RWPE2 (cell line): ENCODE results near the gene CDH2.

Experiments used
- ATAC-seq: fragments of 200-7000 bp; cut with Tn5 transposase; 3 replicates; pipeline ENCODE4 v1.9.1; 2021; ENCODE audit warnings: low read depth
- DNase-seq: peaks from one replicate; pipeline ENCODE4 v3.0.0-alpha.2; 2020; ENCODE audit warnings: low spot score
- H3K27ac ChIP-seq: fragments of 450-650 bp; 2 replicates; pipeline ENCODE4 v1.5.1; 2017; ENCODE audit warnings: mild to moderate bottlenecking; ENCODE audit not compliant: poor library complexity, severe bottlenecking
- H3K27me3 ChIP-seq: fragments of 250-450 bp; sonication (Bioruptor Pico); 2 replicates; pipeline ENCODE4 v1.5.1; 2021; ENCODE audit warnings: mild to moderate bottlenecking, moderate library complexity; ENCODE audit not compliant: insufficient read depth, poor library complexity, severe bottlenecking
- H3K36me3 ChIP-seq: fragments of 250-450 bp; sonication (Bioruptor Pico); 2 replicates; pipeline ENCODE4 v1.5.1; 2020; ENCODE audit warnings: low read depth, mild to moderate bottlenecking, moderate library complexity
- H3K4me1 ChIP-seq: fragments of 250-450 bp; sonication (Bioruptor Pico); 2 replicates; pipeline ENCODE4 v1.5.1; 2021; ENCODE audit warnings: mild to moderate bottlenecking, moderate library complexity; ENCODE audit not compliant: insufficient read depth, poor library complexity, severe bottlenecking
- H3K4me3 ChIP-seq: fragments of 250-450 bp; sonication (Bioruptor Pico); 2 replicates; pipeline ENCODE4 v1.5.1; 2021; ENCODE audit warnings: mild to moderate bottlenecking, moderate library complexity; ENCODE audit not compliant: severe bottlenecking
- H3K9me3 ChIP-seq: fragments of 250-450 bp; sonication (Bioruptor Pico); 2 replicates; pipeline ENCODE4 v1.5.1; 2021; ENCODE audit warnings: mild to moderate bottlenecking, moderate library complexity; ENCODE audit not compliant: severe bottlenecking
- CTCF ChIP-seq: fragments of 450-650 bp; IDR thresholded peaks from one replicate; pipeline ENCODE4 v1.5.1; 2017; ENCODE audit warnings: mild to moderate bottlenecking, moderate library complexity; ENCODE audit not compliant: poor library complexity, severe bottlenecking

Gene CDH2

GRCh38 chr18:28071199-28071598 lies 105.7 kb downstream of the CDH2 start:
- ATAC-seq, result no peak
- H3K27ac ChIP-seq, result no peak overlapping the region
- no peak overlapping the region for H3K4me3 ChIP-seq
- H3K9me3 ChIP-seq, result no peaks in the 10 kb centered on the region
- no peak for TF ChIP-seq CTCF
- DNase-seq, result no peak
- peaks cover 10% of the 10 kb centered on the region for H3K4me1 ChIP-seq
- no peaks in the 10 kb centered on the region for H3K36me3 ChIP-seq
- no peaks in the 10 kb centered on the region for H3K27me3 ChIP-seq

GRCh38 chr18:28068207-28068606 lies 108.7 kb downstream of the CDH2 start:
- ATAC-seq, result no peak
- no peak for DNase-seq
- Histone ChIP-seq H3K36me3 (no peaks in the 10 kb centered on the region), H3K4me1 (peaks cover 36% of the 10 kb centered on the region), H3K4me3 (no peak overlapping the region), H3K27me3 (no peaks in the 10 kb centered on the region), H3K27ac (no peak overlapping the region), H3K9me3 (no peaks in the 10 kb centered on the region)
- TF ChIP-seq CTCF, result no peak

GRCh38 chr18:28067346-28067745 lies 109.6 kb downstream of the CDH2 start:
- H3K27ac ChIP-seq, result peak overlapping the region; percentile 96
- no peak for TF ChIP-seq CTCF
- H3K4me3 ChIP-seq, result no peak overlapping the region
- DNase-seq (no peak), ATAC-seq (no peak)
- no peaks in the 10 kb centered on the region for H3K27me3 ChIP-seq
- no peaks in the 10 kb centered on the region for H3K36me3 ChIP-seq
- H3K9me3 ChIP-seq, result no peaks in the 10 kb centered on the region
- peaks cover 42% of the 10 kb centered on the region for H3K4me1 ChIP-seq

- peaks cover 42% of the 10 kb centered on the region for H3K4me1 ChIP-seq
- no peak for TF ChIP-seq CTCF
- peak overlapping the region; percentile 96 for H3K27ac ChIP-seq
Measured at GRCh38 chr18:28065793-28066186, 111.1 kb downstream of the CDH2 start.

GRCh38 chr18:28065031-28065792 lies 111.7 kb downstream of the CDH2 start:
- Histone ChIP-seq H3K4me1 (peaks cover 42% of the 10 kb centered on the region), H3K27me3 (no peaks in the 10 kb centered on the region), H3K4me3 (no peak overlapping the region), H3K9me3 (no peaks in the 10 kb centered on the region), H3K36me3 (no peaks in the 10 kb centered on the region), H3K27ac (peak overlapping the region; percentile 96)
- DNase-seq (no peak), ATAC-seq (peak; percentile 95)
- no peak for TF ChIP-seq CTCF

More at GRCh38 chr18:28065793-28066186, 111.1 kb downstream of the CDH2 start:
- Histone ChIP-seq H3K4me3 (no peak overlapping the region), H3K36me3 (no peaks in the 10 kb centered on the region), H3K27me3 (no peaks in the 10 kb centered on the region), H3K9me3 (no peaks in the 10 kb centered on the region)
- no peak for ATAC-seq
- no peak for DNase-seq
